ENCODE measurements around the gene ERMARD.
A peak's percentile ranks its signal among the peaks of the same experiment; 100 is the strongest.

The ERMARD gene

GRCh38 chr6:169783971-169784820 lies 32.8 kb downstream of the ERMARD start:
- DNase-seq (ENCODE audit: low read depth): no peak

- DNase-seq (ENCODE audit: low read depth): no peak
Observed at GRCh38 chr6:169784821-169785340, 33.5 kb downstream of the ERMARD start.

- DNase-seq (ENCODE audit: low read depth): no peak
Observed at GRCh38 chr6:169785566-169785965, 34.1 kb downstream of the ERMARD start.

GRCh38 chr6:169786349-169786748 lies 34.9 kb downstream of the ERMARD start:
- DNase-seq (ENCODE audit: low read depth): no peak

- no peak for DNase-seq (ENCODE audit: low read depth)
Observed at GRCh38 chr6:169787797-169788196, 36.4 kb downstream of the ERMARD start.

- no peak for DNase-seq (ENCODE audit: low read depth)
Observed at GRCh38 chr6:169788809-169789145, 37.4 kb downstream of the ERMARD start.

- DNase-seq (ENCODE audit: low read depth): no peak
Observed at GRCh38 chr6:169789146-169789943, 37.9 kb downstream of the ERMARD start.

GRCh38 chr6:169789944-169790927 lies 38.8 kb downstream of the ERMARD start:
- DNase-seq (ENCODE audit: low read depth): peak; percentile 51

- DNase-seq (ENCODE audit: low read depth): no peak
Observed at GRCh38 chr6:169791721-169792131, 40.3 kb downstream of the ERMARD start.

GRCh38 chr6:169792306-169793015 lies 41.0 kb downstream of the ERMARD start:
- no peak for DNase-seq (ENCODE audit: low read depth)

GRCh38 chr6:169793408-169793807 lies 42.0 kb downstream of the ERMARD start:
- DNase-seq (ENCODE audit: low read depth): no peak

GRCh38 chr6:169794317-169795055 lies 43.1 kb downstream of the ERMARD start:
- no peak for DNase-seq (ENCODE audit: low read depth)

- DNase-seq (ENCODE audit: low read depth): no peak
Observed at GRCh38 chr6:169795196-169795595, 43.8 kb downstream of the ERMARD start.

GRCh38 chr6:169798764-169799473 lies 47.5 kb downstream of the ERMARD start:
- DNase-seq (ENCODE audit: low read depth): no peak

GRCh38 chr6:169799474-169799926 lies 48.1 kb downstream of the ERMARD start:
- DNase-seq (ENCODE audit: low read depth): no peak

- DNase-seq (ENCODE audit: low read depth): no peak
Observed at GRCh38 chr6:169800116-169800667, 48.8 kb downstream of the ERMARD start.

GRCh38 chr6:169800668-169801395 lies 49.4 kb downstream of the ERMARD start:
- no peak for DNase-seq (ENCODE audit: low read depth)

GRCh38 chr6:169801396-169802160 lies 50.2 kb downstream of the ERMARD start:
- no peak for DNase-seq (ENCODE audit: low read depth)

All from stimulated activated CD8-positive, alpha-beta memory T cell treated with anti-CD3 and anti-CD28 coated beads, Interleukin-7, amount 100 ng/mL, for 24 hours (primary cell).